CD4-positive, alpha-beta T cell treated with Interleukin-1 beta for 1 hour (primary cell): Measurements from ENCODE around the gene ADGRB3.

Experiments
- DNase-seq, 2 donors: peaks; one replicate each; pipeline ENCODE4 v3.0.0-alpha.2; 2020 to 2022

Gene ADGRB3

DNA sequence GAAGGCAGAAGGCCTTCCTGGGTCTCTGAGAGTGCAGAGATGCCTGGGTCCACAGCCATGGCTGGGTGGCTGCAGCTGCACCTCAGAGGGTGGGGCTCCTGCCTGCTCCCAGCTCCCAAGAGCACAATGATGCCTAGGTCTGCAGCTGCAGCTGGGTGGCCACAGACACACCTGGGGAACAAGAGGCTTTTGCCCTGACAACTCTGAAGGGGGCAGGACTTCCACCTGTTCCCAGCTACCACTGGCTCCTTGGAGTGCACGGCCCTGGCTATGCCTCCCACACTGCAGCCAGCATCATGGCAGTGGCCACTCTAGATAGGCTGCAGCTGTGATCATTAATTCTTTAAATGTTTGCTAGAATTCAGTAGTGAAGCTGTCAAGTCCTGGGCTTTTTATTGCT is 511.3 kb downstream of the ADGRB3 start:
- DNase-seq, result no peak

DNA sequence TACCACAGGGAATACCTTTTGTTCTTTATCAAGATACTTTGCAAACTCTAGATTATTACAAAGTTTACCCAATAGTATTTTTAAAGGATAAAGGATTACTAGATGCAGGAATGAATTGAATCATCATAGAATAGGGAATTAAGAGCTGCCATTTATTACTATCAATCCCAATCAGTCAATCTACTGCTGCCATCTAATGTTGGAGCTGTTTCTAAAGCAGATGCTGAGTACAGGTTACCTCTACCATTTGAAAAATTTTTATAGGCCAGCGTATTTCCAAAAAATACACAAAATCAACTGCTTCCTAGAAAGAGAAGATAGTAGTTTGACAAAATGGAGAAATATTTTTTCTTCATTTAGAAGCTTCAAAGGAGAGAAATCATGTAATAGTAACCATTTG is 520.4 kb downstream of the ADGRB3 start:
- no peak for DNase-seq

DNA sequence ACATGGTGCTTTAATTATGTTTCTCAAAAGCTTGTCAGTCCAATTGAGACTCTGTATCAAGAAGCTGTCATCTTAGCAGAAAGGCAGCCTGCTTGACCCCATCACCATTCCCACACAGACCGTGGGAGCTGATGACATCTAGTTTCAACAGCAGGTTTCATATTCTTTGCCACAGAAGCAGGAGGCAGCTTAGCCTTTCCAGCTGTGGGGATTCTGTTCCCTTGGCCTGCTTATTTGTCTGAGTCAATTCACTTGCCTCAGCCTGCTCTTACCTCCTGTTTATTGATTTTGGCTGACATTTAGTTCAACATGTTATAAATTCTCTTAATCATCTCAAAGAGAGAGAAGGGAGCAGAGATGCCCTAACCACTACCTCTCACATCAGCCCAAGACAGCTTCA is 527.7 kb downstream of the ADGRB3 start:
- DNase-seq, result no peak

DNA sequence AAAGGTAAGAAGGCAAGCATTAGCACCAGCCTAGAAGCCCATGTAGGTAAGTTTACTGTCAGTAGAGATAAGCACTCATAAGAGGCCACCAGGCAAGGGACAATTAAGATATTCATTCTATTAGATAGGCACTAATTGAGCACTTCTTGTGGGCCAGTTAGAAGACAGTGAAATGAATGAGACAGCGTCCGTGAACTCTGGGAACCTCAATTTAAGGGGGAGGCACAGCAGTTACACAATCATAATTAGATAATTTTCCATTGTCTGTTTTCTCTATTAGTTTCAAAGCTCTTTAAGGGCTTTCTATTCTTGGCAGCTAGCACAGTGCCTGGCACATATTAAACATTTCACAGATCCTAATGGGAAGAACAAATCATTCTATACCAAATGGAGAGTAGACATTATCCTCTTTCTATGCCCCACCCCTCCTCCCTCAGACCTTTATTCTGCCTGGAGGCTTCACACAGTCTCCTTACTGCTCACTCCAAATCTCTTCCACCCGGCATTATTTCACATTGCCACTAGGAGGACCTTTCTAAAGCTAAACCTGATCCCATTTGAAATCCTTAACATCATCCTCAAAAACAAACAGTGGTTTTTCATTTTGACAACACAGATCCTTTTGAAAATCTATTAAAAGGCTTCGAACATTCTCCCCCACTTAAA is 529.6 kb downstream of the ADGRB3 start:
- DNase-seq, result no peak

DNA sequence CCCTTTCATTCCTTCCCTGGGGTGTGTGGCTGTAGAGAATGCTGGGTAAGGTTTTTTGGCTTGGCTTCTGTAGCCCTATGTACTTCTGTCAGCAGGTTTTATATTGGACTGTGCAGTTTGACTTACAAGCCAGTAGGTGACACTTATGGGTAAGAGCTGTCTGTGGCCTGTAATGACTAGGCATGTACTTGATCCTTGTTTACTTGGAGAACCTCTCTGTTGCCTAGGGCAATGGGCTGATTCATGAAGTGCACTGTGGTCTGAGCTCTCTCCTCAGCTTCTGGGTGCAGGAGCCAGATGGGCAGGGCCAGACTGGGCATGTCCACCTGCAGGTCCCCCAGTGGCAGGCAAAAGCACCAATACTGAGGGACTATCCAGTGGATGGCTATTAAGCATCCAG is 544.6 kb downstream of the ADGRB3 start:
- no peak for DNase-seq

DNA sequence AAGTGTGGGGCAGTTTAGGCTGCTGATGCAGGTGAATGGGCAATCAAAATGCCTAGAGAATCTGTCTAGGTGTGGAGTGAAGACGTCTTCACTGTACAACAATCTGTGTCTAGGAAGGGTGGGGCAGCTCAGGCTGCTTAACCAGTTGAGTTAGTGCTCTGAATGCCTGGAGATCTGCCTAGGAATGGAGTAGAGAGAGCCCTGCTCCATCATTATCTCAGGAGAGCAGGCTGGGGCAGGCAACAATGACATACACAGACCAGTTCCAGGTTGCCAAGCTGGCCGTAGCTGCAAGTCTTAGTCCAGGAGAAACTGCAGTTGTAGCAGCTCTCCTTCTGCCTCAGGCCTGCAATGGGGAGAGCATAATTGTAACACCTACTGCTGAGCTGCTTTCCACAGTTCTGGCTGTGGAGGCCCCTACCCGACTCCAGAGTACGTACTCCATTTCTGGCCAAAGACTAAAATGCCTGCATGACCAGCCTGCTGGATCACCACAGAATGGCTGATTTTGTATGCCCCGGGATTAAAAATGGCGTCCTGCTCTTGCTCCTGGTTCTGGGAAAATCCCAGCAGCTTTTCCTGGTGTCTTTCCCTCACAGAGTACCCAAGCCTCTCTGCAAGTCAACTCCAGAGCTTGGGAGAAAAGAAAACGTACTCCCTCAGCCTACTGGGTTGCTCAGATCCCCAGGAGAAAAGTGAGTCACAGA is 545.4 kb downstream of the ADGRB3 start:
- DNase-seq, result no peak

DNA sequence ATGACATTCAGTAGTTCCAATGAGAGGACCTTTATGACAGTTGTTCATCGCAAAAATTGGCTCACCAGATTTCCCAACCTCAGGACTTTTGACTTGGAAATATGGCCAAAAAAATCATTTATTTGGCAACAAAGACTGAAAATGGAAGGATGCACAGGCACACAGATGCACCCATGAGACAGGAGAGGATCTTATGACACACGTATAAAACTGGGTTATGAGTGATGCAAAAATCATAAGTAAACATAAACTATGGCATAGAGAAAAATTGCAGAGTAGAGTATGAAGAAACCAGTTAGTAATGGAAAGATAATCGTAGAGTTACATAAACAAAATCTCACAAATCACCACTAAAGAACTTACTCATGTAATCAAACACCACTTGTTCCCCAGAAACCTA is 546.9 kb downstream of the ADGRB3 start:
- DNase-seq, result no peak

DNA sequence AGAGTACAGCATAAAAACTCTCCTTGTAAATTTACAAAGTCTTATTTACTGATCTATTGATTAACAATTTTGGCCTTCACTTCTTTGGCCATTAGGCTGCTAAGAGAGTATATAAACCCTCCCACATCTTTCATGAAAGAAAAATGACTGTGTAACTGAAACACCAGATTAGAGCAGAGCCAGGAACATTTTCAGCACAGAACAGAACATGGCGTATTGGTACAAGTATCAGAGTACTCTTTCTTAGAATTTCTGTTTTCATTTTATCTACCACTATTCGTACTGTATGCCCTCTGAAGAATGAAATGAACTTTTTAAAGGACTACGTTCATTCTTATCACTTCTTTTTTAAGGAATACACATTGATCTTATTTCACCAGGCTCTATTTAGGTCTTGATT is 550.2 kb downstream of the ADGRB3 start:
- no peak for DNase-seq

DNA sequence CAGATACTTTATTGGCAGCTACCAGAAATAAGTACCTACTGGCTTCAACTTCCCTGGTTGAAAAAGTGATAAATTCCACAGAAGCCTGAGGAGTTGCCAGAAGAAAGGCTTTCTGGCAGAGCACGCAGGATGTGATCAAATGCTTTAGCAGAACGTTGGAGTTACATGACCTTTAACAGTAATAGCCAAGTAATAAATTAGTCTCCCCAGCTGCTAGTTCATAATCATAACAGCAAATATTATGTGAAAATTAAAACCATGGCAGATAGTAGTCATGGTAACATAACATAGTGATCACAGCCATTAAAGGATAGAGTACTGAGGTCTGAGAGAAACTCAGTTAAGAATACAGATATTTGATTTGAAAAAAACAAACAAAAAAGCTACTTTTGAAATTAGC is 567.7 kb downstream of the ADGRB3 start:
- no peak for DNase-seq

DNA sequence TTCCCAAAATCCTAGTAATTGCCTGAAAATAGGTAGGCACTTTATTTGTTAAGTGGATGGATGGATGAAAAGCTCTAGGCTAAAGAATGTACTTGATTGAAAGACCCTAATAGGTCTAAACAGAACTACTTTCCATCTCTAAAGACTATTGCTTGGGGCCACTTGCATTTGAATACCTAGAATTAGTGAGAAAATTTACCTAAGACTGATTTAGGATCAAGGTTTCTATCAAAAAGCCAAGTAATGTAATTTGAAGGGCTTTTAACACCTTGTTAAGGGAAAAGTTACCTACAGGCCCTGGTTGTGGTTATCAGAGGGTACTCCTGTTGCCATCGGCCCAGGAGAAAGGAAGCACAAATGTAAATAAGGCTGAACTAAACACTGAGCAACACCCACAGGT is 581.0 kb downstream of the ADGRB3 start:
- no peak for DNase-seq

DNA sequence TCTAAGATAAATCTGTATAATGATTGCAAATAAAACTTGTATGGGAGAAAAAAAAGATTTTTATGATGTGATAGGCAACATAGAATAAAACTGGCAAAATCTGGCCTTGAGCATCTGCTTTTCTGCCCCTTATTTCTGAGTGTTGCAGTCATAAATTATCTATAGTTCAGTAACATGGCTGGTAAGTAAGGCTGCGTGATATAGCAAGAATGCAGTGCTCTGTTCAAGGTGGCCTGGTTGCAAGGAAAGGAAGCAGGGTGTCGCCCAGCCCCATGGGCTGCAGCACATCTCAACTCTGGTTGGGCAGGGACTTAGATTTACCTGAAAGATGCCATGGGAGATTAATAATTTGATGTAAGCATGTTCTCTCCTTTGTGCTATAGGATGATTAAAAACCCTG is 582.3 kb downstream of the ADGRB3 start:
- DNase-seq, result no peak

DNA sequence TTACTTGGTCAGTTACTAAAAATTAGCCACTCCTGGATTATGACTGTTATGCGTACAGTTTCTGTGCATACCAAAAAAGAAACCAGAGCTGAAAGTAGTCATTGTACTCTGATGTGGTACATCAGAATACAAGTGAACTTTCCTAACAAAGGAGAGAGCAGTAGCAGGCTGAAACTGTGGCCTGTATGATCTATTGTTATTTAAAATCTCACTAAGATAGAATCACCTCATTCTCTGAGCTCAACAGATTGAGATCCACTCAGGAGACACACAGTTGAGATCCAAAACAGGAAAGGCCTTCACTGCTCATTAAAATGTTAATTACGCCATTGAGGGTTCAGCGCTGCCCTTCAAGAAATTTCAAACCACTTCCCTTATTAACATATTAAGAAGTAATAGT is 585.3 kb downstream of the ADGRB3 start:
- DNase-seq, result no peak

DNA sequence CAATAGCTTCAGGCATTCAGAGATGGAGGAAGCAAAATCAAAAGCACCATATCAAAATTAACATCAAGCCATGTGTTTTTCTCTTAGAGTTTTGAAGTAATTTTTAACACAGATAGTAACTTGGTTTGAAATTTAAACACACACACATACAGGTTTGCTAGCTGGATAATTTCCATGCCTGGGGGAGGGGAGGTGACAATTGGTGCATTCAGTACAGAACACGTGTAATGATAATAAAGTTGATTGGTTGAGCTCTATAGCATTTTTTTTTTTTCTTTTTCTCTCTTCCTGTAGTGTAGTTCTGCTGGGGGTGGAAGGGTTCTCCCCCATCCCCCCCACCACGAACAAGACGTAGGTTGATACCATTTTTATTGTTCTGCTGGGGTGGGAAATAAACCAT is 596.9 kb downstream of the ADGRB3 start:
- DNase-seq, result no peak

DNA sequence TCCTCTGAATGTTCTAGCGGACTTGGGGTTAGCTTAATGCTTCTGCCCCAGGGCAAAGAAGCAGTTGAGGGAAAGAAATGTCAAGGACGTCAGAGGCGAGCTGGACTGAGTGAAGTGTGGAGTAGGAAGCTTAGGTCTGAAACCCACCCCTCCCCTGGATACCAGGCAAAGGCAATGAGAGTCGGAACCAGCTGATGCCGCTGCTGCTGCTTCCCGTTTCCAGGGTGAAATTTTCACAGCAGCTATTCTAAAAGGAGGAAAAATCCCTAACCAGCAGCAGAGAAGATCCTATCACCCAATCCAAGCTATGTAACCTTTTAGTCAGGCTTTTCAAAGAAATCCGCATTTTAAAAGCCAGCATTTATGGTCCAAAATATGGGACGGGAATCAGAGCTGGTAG is 597.4 kb downstream of the ADGRB3 start:
- DNase-seq, result no peak

DNA sequence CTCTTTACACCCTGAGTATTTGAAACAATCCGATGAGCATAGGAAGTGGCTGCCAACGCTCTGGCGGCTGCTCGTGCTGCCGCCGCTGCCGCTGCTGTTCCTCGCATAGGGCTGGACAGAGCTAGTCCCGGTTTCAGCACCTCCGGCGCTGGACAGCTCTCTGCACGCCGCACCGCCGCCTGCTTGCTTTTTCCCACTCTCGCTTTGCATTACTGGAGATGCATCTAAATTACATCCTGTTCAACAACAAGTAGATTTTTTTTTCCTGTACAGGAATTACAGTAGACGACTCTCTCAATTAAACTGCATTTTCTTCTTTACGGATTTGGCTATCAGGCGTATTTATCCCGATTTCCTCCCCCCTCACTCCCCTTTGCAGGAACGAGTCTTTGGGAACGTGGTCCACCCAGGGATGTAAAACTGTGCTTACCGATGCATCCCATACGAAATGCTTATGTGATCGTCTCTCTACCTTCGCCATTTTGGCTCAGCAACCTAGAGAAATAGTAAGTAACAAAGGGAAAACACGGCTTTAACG is 597.9 kb downstream of the ADGRB3 start:
- DNase-seq, result peak in 1 of 2 donors; percentile 21

DNA sequence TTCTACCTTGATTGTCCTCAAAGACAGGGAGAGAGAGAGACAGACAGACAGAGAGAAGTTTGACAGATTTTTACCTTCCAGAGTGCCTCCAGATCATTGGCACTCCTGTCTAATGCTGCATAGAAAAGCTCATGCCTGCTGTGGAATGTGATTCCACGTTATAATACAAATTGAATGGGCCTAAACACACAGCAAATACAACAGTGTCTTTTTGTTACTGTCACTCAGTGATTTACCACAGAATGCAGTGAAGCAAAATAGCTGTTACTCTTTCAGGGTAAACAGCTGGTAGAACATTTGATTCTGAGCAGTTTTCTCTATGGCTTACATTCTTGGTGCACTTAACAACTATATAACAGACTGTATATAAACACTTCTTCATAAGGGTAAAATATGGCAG is 603.0 kb downstream of the ADGRB3 start:
- no peak for DNase-seq

DNA sequence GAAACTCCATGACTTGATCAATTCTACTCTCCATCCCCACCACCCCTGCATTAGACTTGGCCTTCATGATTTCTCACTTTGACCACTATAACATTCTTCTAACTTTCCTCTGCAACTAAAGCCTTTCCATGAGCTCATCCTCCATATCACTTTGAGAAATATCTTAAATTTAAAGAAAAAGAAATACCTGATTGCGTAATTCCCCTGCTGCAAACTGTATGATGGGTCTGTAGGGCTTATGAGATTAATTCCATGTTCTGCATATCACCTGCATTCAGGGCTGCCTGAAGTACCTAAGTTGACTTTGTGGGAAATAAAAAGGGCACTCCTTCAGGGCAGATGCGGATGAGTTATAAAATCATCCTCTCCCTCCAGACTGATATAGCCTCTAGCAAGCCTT is 611.9 kb downstream of the ADGRB3 start:
- no peak for DNase-seq

DNA sequence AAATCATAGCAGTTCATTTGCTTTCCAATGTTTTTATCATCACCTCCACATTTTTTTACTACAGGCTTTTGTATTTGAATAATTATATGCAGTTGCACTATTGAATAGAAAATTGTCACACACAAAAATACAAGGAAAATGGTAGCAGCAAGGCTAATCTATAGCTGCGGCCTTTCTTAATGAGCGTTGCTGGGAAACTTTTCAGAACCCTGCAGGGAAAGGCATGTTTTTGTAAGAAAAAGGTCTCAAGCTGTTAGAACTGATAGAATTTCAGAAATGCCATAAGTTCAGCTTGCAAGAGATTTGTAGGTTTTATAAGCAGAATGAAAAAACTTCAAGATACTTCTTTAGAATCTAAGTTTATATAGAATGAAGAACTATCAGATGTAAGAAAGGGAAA is 625.9 kb downstream of the ADGRB3 start:
- DNase-seq, result no peak

DNA sequence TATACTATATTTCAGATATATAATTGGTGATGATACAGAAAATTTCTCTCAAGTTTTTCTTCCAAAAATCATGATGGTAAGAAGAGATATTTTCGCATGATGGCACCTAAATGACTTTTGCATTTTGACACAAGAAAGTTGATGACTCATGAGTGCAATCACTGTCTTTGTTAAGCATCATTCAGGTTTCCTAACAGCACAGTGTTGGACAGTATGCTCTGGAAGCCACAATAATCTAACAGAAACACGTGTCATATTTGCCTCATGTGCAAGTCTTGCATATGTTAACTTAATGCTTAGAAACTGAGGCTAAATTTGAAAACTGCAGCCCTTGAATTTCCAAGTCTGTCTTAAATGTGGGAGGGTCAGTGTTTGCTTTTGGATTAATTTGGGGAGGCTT is 628.2 kb downstream of the ADGRB3 start:
- DNase-seq, result no peak

DNA sequence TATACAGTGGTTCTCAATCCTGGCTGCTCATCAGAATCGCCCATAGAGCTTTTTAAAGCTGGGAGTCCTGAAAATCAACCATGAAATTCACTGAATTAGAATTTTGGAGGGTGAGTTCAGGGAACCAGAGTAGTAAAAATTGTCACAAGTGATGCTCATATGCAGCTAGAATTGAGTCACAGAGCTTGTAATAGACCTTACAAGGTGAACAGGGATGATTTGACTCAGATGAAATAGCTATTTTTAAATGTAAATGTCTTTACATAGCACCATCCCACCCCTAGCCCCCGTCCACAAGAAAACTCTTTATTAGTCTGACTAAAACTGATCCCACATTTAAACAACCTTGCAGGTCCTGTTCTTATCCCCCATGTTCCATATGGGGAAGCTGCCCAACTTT is 630.0 kb downstream of the ADGRB3 start:
- DNase-seq, result no peak

DNA sequence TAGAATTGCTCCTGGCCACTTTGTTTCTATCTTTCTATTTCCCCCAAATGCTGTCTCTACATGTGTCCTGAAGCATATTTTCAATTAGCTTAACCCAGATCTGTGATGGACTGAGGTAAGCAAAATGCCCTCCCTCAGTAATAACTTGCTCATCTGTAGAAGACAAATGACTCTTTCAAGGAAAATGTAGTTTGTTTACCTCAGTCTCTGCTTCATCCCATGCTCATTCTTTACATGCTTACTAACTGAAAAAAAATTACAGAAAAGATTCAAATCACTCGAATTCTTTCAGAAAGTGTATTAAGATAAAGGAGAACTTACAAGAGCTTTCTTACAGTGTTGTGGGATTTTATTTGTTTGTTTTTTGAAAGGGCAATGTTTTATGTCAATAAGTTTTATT is 630.6 kb downstream of the ADGRB3 start:
- no peak for DNase-seq

DNA sequence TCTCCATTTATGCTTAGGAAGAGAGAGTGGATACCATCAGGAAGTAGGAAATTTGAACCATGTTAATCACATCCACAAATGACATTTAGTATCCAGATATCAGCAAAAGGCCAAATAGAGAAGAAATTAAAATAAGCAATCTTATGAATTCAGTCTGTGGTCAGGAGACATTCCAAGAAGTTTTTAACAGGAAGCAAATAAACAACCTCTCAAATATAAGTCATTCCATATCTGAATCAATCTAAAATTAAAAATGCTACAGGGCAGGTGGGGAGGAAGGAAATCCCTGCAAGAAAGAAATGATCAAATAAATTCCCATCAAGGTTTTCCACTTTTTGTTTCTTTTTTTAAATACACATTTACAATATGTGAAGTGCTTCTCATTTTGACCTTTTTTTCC is 641.1 kb downstream of the ADGRB3 start:
- no peak for DNase-seq

DNA sequence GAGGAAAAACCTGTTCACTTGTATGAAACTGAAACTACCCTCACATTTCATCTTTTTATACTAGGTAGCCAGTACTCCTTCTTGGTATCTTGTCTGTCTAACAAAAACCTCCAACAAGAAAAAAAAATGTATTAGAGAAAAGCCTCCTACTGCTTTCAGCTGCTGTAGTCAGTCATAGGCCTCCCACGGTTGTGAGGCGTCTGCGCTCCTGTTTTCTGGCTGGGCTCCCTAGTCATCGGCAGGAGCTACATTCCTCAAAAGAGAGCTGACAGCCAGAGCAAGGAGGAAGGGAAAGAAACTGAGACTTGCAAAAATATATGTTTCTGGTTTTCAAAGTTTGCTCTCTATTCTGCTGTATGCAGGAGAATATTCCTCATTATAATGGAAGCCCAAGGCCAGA is 644.7 kb downstream of the ADGRB3 start:
- no peak for DNase-seq

DNA sequence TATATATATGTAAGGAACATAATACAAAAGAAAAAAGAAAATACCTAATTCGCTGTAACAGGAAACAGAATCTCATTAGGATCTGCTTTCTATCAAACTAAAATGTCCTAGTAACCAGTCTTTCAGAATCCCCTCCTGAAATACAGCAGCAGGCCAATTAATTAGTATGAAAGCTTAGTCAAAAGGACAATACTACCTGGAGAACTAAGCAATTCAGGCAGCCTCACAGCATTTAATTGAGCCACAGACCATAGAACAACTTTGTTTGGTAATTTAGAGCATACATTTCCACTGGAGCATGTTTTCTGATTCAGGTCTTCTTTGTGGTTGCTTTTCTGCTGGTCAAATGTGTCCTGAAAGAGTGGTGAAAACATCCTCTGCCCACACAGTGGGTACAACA is 645.8 kb downstream of the ADGRB3 start:
- no peak for DNase-seq

DNA sequence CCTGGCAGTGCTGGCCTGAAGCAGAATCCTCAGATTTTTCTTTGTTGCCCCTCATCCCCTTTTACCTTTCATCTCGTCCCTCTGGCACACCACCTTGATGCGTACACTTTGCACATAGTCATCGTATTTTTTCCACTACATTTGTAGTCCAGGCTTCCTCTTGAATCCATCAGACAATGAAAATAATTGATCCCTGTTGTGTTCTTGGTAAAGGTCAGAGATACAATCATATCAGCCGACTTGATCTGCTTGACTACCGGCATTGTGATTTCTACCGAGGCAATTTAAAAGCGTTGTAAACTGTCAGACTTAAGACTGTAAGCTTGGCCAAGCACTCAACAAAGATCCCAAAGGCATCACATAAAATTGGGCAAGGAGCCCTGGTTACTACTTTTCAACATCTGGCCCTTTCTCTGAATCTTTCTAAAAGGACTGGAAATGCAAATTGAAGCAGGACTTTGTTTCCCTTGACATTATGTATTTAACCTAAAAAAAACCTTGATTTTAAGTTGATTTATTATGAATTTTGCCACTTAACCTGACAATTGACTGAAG is 649.2 kb downstream of the ADGRB3 start:
- no peak for DNase-seq
